Glutamatergic neuron (in vitro differentiated cells): ENCODE results near the gene CFAP43. TPM values are rescaled to one million over a fixed set of nuclear protein-coding genes. Genes with fewer than 3 reads are reported as not detected.

Experiments
- DNase-seq: peaks from one replicate; pipeline ENCODE4 v3.0.0; 2022
- H3K27ac Mint-ChIP-seq: one replicate; pipeline ENCODE4 v1.8.0; 2020; ENCODE audit warnings: mild to moderate bottlenecking, mixed read lengths, inconsistent platforms; ENCODE audit not compliant: unreplicated experiment
- H3K27me3 Mint-ChIP-seq: one replicate; pipeline ENCODE4 v1.8.0; 2020; ENCODE audit warnings: mild to moderate bottlenecking, moderate library complexity, mixed read lengths, inconsistent platforms; ENCODE audit not compliant: unreplicated experiment
- H3K36me3 Mint-ChIP-seq: one replicate; pipeline ENCODE4 v1.8.0; 2020; ENCODE audit warnings: mild to moderate bottlenecking, mixed read lengths, inconsistent platforms; ENCODE audit not compliant: unreplicated experiment
- H3K4me1 Mint-ChIP-seq: one replicate; pipeline ENCODE4 v1.8.0; 2020; ENCODE audit warnings: mild to moderate bottlenecking, low read depth, mixed read lengths, inconsistent platforms; ENCODE audit not compliant: unreplicated experiment
- H3K4me3 Mint-ChIP-seq: one replicate; pipeline ENCODE4 v1.8.0; 2020; ENCODE audit warnings: mild to moderate bottlenecking, mixed read lengths, inconsistent platforms; ENCODE audit not compliant: unreplicated experiment
- H3K9me3 Mint-ChIP-seq: one replicate; pipeline ENCODE4 v1.8.0; 2020; ENCODE audit warnings: mild to moderate bottlenecking, moderate library complexity, mixed read lengths, inconsistent platforms; ENCODE audit not compliant: unreplicated experiment
- CTCF ChIP-seq: fragments of 200-600 bp; sonication (generic); IDR thresholded peaks from one replicate; pipeline ENCODE4 v1.5.0; 2021; ENCODE audit not compliant: partially characterized antibody, unreplicated experiment
- total RNA-seq: library from RNA; stranded (reverse); fragmentation: NEBNext Ultra II Directional; extraction: Animal tissue kit (Norgen Biotek cat#: 25700); gene quantifications from one replicate; pipeline ENCODE4 v1.2.1, GENCODE V29; 2021; ENCODE audit not compliant: unreplicated experiment

The CFAP43 gene
- total RNA-seq, 1 donor from 2014 or later = 0.44 TPM

DNA sequence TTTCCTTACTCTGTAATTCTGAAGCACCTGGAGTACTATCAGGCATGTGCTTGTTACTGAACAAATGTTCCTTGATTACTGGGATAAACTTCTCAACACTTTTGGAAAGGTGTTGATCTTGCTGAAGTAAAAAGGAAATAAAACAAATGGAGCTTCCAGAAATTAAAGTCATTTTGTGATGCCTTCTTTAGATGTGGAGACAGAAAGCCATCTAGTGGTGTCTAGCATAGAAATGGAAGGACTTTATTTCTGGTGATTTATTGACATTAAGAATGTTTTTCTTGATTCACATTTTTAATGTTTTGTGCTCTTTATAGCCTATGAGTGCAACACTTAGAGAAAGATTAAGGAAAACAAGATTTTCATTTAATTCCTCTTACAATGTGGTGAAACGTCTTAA, 108.8 kb downstream of the CFAP43 start:
- peaks cover 3% of the 10 kb centered on the region for H3K9me3 Mint-ChIP-seq
- no peak for TF ChIP-seq CTCF
- no peak overlapping the region for H3K4me3 Mint-ChIP-seq

DNA sequence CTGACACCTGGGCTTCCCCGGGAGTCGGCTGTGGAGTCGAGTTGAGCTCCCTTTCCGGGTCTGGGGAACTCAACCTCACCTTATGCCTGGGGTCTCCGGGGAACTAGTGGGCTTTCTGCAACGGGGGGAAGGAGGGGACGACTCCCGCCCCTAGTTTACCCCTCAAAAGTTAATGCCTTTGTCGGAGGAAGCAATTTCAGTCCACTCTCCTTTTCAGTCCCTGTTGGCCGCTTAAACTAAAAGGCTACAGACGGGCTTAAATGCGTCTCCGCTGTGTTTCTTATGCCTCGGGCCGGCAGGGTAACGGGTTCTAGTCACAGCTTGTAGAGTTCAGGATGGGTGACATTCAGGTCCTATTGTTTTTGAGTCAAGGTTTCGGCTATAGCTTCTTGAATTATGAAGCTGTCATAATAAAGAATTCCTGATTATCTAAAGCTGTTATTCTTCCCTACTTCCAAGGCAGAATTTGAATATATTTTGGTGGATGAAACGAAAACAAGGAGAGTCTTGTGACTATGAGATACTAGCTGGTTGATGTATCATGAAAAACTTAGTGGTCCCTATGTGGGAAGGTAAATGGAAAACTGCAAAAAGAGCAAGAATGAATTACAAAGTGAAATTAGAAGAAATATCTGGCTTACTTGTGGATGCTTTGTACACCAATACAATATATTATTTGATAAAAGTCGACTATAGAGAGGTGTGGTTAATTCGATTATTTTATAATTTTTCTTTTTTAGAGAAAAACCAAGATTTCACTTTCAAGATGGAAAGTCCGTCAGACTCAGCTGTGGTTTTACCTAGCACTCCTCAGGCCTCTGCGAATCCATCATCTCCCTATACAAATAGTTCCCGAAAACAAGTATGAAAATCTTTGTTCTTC, 109.7 kb downstream of the CFAP43 start:
- Mint-ChIP-seq H3K4me3 (peak overlapping the region; percentile 76), H3K4me1 (no peaks in the 10 kb centered on the region), H3K9me3 (peaks cover 3% of the 10 kb centered on the region), H3K27ac (peak overlapping the region; percentile 45), H3K36me3 (no peaks in the 10 kb centered on the region), H3K27me3 (no peaks in the 10 kb centered on the region)
- DNase-seq = no peak
- TF ChIP-seq CTCF = no peak

More for the DNA sequence above, 108.8 kb downstream of the CFAP43 start:
- Mint-ChIP-seq H3K27ac (no peak overlapping the region), H3K27me3 (no peaks in the 10 kb centered on the region), H3K36me3 (no peaks in the 10 kb centered on the region), H3K4me1 (no peaks in the 10 kb centered on the region)
- DNase-seq = no peak

DNA sequence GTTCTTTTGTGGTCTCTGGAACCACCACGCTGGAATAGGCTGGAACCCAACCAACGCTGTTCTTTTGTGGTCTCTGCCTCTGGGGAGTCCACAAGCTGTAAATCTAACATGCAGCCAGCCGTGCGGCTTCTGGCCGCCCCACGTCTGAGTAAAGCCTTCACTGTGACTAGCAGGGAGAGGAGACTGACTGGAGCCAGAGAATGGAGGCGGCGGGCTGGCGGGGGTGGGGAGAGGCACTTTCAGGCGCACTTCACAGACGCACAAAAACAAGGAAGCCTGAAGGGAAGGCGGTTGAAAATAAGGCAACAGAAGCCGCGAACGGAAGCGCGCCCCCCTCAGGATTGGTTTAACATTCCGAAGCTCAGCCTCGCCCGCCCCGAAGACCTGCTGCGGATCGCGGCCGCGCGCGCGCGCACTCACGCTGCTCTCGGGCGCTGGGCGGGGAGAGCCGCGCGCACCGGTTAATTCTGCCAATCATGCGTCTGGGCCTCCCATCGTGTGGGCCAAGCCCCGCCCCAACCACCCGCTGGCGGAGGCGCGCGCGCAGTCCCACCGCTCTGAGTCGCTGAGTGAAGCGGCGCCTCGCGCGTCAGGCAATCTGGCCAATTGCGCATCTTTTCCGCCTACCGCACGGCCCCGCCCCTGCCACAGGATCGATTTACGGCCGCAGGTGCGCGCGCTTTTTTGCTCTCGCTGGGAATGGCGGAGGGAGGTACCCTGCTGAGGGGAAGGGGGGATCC, 110.5 kb downstream of the CFAP43 start, which contains the start of gene SFR1:
SFR1 (plus strand) TSS at position 687 of the 740 bp plus-strand sequence; CDS start at position 700, 13 bp downstream.
- Mint-ChIP-seq H3K4me3 (peak within 1 kb of the TSS; percentile 91), H3K4me1 (no peaks in the 10 kb centered on the region), H3K36me3 (no peaks in the 10 kb centered on the region), H3K27me3 (no peaks in the 10 kb centered on the region), H3K9me3 (peaks cover 3% of the 10 kb centered on the region), H3K27ac (peak within 1 kb of the TSS; percentile 95)
- peak; percentile 73 for TF ChIP-seq CTCF
- peak; percentile 99 for DNase-seq

- Mint-ChIP-seq H3K36me3 (no peaks in the 10 kb centered on the region), H3K4me3 (peak overlapping the region; percentile 91), H3K27ac (peak overlapping the region; percentile 95), H3K4me1 (no peaks in the 10 kb centered on the region), H3K27me3 (peaks cover 1% of the 10 kb centered on the region), H3K9me3 (peaks cover 3% of the 10 kb centered on the region)
- peak; percentile 59 for DNase-seq
- no peak for TF ChIP-seq CTCF
Measured at GRCh38 chr10:104120903-104121484, 111.2 kb downstream of the CFAP43 start.
